H1 (cell line): ENCODE measurements around the gene ARCN1. TPM values are rescaled to one million over a fixed set of nuclear protein-coding genes. Genes with fewer than 3 reads are reported as not detected.

ENCODE experiments used
- CTCF ChIA-PET: fragments of 300-600 bp; sonication (Branson Sonifier 250); formaldehyde crosslinking; loops from one replicate; lab custom pipeline; 2021; ENCODE audit not compliant: partially characterized antibody; lab: Charles Lee
- POLR2A ChIA-PET: fragments of 300-600 bp; sonication (Branson Sonifier 250); formaldehyde crosslinking; loops from one replicate; lab custom pipeline; 2021; ENCODE audit warnings: inconsistent platforms; ENCODE audit not compliant: partially characterized antibody; lab: Charles Lee
- DNase-seq, 2 experiments: peaks; one replicate each; pipeline versions ENCODE4 v3.0.0 to v3.0.0-alpha.2; 2010 to 2022; ENCODE audit warnings: low spot score in 2 of 2, low read depth in 1 of 2, mixed read lengths in 1 of 2
- FAIRE-seq: peaks from 2 replicates; lab custom pipeline; 2011; peaks lifted over from hg19 to GRCh38; lab: Jason Lieb, UNC
- H2AFZ ChIP-seq: 2 replicates; pipeline ENCODE4 v1.8.1; 2012; ENCODE audit warnings: low read length, inconsistent platforms
- H2AK5ac ChIP-seq: 2 replicates; pipeline ENCODE4 v1.6.1; 2013; ENCODE audit warnings: low read depth, low read length
- H2BK120ac ChIP-seq: replicated peaks from 2 replicates; pipeline ENCODE3; 2013; ENCODE audit warnings: low read depth, low read length, inconsistent platforms
- H2BK12ac ChIP-seq: 2 replicates; pipeline ENCODE4 v1.6.1; 2013; ENCODE audit warnings: low read depth, low read length
- H2BK15ac ChIP-seq: 2 replicates; pipeline ENCODE4 v1.6.1; 2013; ENCODE audit warnings: low read length
- H2BK20ac ChIP-seq: 2 replicates; pipeline ENCODE4 v1.6.1; 2013; ENCODE audit warnings: low read length
- H2BK5ac ChIP-seq: 2 replicates; pipeline ENCODE4 v1.6.1; 2013; ENCODE audit warnings: low read depth, low read length
- H3K14ac ChIP-seq: 2 replicates; pipeline ENCODE4 v1.6.1; 2013; ENCODE audit warnings: inconsistent platforms; ENCODE audit not compliant: insufficient read length
- H3K18ac ChIP-seq: 2 replicates; pipeline ENCODE4 v1.6.1; 2013; ENCODE audit warnings: low read length; ENCODE audit errors: extremely low read depth
- H3K23ac ChIP-seq: 2 replicates; pipeline ENCODE4 v1.6.1; 2013; ENCODE audit warnings: inconsistent platforms; ENCODE audit not compliant: insufficient read length
- H3K23me2 ChIP-seq: 2 replicates; pipeline ENCODE4 v1.6.1; 2013; ENCODE audit warnings: low read depth, low read length
- H3K27ac ChIP-seq: 2 replicates; pipeline ENCODE4 v1.6.1; 2011; ENCODE audit warnings: low read depth, low read length, inconsistent platforms
- H3K27me3 ChIP-seq, 4 experiments: replicated peaks in 1 of 4; 1 replicate in 1 of 4; 2 replicates in 3 of 4; pipeline versions ENCODE4 v1.6.1 to v1.8.1; 2011 to 2013; ENCODE audit warnings: low read length in 3 of 4, mild to moderate bottlenecking in 3 of 4, inconsistent platforms in 2 of 4, mixed read lengths in 2 of 4, moderate library complexity in 1 of 4; ENCODE audit not compliant: control insufficient read depth in 3 of 4, insufficient read depth in 3 of 4; ENCODE audit errors: extremely low read depth in 1 of 4
- H3K36me3 ChIP-seq, 4 experiments: 2 replicates each; pipeline versions ENCODE4 v1.6.1 to v1.8.1; 2011 to 2013; ENCODE audit warnings: mild to moderate bottlenecking in 4 of 4, low read length in 3 of 4, moderate library complexity in 2 of 4, control low read depth in 1 of 4, inconsistent platforms in 1 of 4; ENCODE audit not compliant: insufficient read depth in 4 of 4, control insufficient read depth in 2 of 4
- H3K4ac ChIP-seq: replicated peaks from 2 replicates; pipeline ENCODE3; 2013; ENCODE audit warnings: low read length, low read depth, mixed read lengths, inconsistent platforms; ENCODE audit not compliant: insufficient read length
- H3K4me1 ChIP-seq, 4 experiments: replicated peaks in 1 of 4; 1 replicate in 1 of 4; 2 replicates in 3 of 4; pipeline versions ENCODE4 v1.6.1 to v1.8.1; 2011 to 2013; ENCODE audit warnings: low read length in 3 of 4, inconsistent platforms in 2 of 4, mixed read lengths in 1 of 4; ENCODE audit not compliant: insufficient read depth in 4 of 4, control insufficient read depth in 3 of 4
- H3K4me2 ChIP-seq, 2 experiments: 2 replicates each; pipeline versions ENCODE4 v1.6.1 to v1.8.1; 2011 to 2013; ENCODE audit warnings: low read depth in 2 of 2, low read length in 2 of 2, control low read depth in 1 of 2, inconsistent platforms in 1 of 2, mild to moderate bottlenecking in 1 of 2; ENCODE audit not compliant: insufficient read depth in 1 of 2
- H3K4me3 ChIP-seq, 4 experiments: fragments of 200-600, 300-600 bp in 1 of 4; sonication (generic), shearing (Covaris generic), sonication (Bioruptor Twin) in 1 of 4; 2 replicates each; pipeline versions ENCODE4 v1.5.1 to v1.8.1; 2011 to 2016; ENCODE audit warnings: low read length in 4 of 4, low read depth in 3 of 4, control low read depth in 2 of 4, inconsistent platforms in 2 of 4, mild to moderate bottlenecking in 2 of 4, mixed read lengths in 1 of 4, moderate library complexity in 1 of 4; ENCODE audit not compliant: insufficient read depth in 2 of 4; ENCODE audit errors: extremely low read depth in 1 of 4
- H3K56ac ChIP-seq: replicated peaks from 2 replicates; pipeline ENCODE3; 2013; ENCODE audit warnings: low read depth, mild to moderate bottlenecking, mixed read lengths, low read length, inconsistent platforms; ENCODE audit not compliant: insufficient read length
- H3K79me1 ChIP-seq: 2 replicates; pipeline ENCODE4 v1.6.1; 2013; ENCODE audit warnings: low read depth, low read length, control low read depth
- H3K79me2 ChIP-seq, 2 experiments: 2 replicates each; pipeline versions ENCODE4 v1.6.1 to v1.8.1; 2012 to 2013; ENCODE audit warnings: low read length in 2 of 2, mild to moderate bottlenecking in 2 of 2, inconsistent platforms in 1 of 2; ENCODE audit not compliant: insufficient read depth in 2 of 2, control insufficient read depth in 1 of 2
- H3K9ac ChIP-seq, 4 experiments: replicated peaks in 1 of 4; 1 replicate in 1 of 4; 2 replicates in 3 of 4; pipeline versions ENCODE4 v1.6.1 to v1.8.1; 2011 to 2013; ENCODE audit warnings: low read depth in 3 of 4, low read length in 3 of 4, control low read depth in 2 of 4, mild to moderate bottlenecking in 2 of 4, moderate library complexity in 2 of 4, inconsistent platforms in 1 of 4; ENCODE audit errors: extremely low read depth in 1 of 4
- H3K9me3 ChIP-seq, 2 experiments: 2 replicates each; pipeline versions ENCODE4 v1.6.1 to v1.8.1; 2012 to 2013; ENCODE audit warnings: mild to moderate bottlenecking in 2 of 2, moderate library complexity in 2 of 2, control low read depth in 1 of 2, inconsistent platforms in 1 of 2, low read depth in 1 of 2, low read length in 1 of 2, mixed read lengths in 1 of 2; ENCODE audit not compliant: insufficient read depth in 2 of 2
- H4K20me1 ChIP-seq, 2 experiments: replicated peaks in 1 of 2; 2 replicates each; pipeline versions ENCODE3 to v1.8.1; 2011 to 2013; ENCODE audit warnings: inconsistent platforms in 2 of 2, low read length in 2 of 2, mild to moderate bottlenecking in 1 of 2; ENCODE audit not compliant: insufficient read depth in 2 of 2, control insufficient read depth in 1 of 2
- H4K5ac ChIP-seq: 2 replicates; pipeline ENCODE4 v1.6.1; 2013; ENCODE audit warnings: low read length, low read depth, mixed read lengths, inconsistent platforms; ENCODE audit not compliant: insufficient read length
- H4K8ac ChIP-seq: 2 replicates; pipeline ENCODE4 v1.8.0; 2013; ENCODE audit warnings: mild to moderate bottlenecking, moderate library complexity, low read length, inconsistent platforms; ENCODE audit not compliant: insufficient read depth; ENCODE audit errors: extremely low read depth
- H4K91ac ChIP-seq: replicated peaks from 2 replicates; pipeline ENCODE3; 2013; ENCODE audit warnings: low read length, mixed read lengths, inconsistent platforms; ENCODE audit not compliant: insufficient read length
- CBX5 ChIP-seq: fragments of 300-800, 300-1000 bp; sonication (generic); IDR thresholded peaks from 2 replicates; pipeline ENCODE4 v1.7.1; 2016; ENCODE audit warnings: antibody characterized with exemption, low read length, low read depth
- CBX8 ChIP-seq: fragments of 300-800, 300-1000 bp; sonication (generic); IDR thresholded peaks from 2 replicates; pipeline ENCODE4 v1.7.1; 2016; ENCODE audit warnings: low read depth, low read length, borderline replicate concordance
- CREB1 ChIP-seq: IDR thresholded peaks from 2 replicates; pipeline ENCODE4 v1.6.1; 2012; ENCODE audit warnings: inconsistent platforms
- KDM4A ChIP-seq: IDR thresholded peaks from one replicate; pipeline ENCODE4 v1.7.1; 2012; ENCODE audit warnings: low read depth, mild to moderate bottlenecking, moderate library complexity, low read length, inconsistent platforms; ENCODE audit not compliant: severe bottlenecking
- POU5F1 ChIP-seq: IDR thresholded peaks from 2 replicates; pipeline ENCODE4 v1.6.1; 2011; ENCODE audit warnings: low read depth, mild to moderate bottlenecking, low read length, moderate library complexity
- RBBP5 ChIP-seq: IDR thresholded peaks from 2 replicates; pipeline ENCODE4 v1.7.1; 2012; ENCODE audit warnings: low read depth, mild to moderate bottlenecking, inconsistent platforms, low read length, moderate library complexity, borderline replicate concordance
- RNF2 ChIP-seq: fragments of 200-900, 300-1000 bp; sonication (generic); IDR thresholded peaks from 2 replicates; pipeline ENCODE4 v1.7.1; 2016; ENCODE audit warnings: borderline replicate concordance, low read depth, mild to moderate bottlenecking, antibody characterized with exemption, low read length; ENCODE audit not compliant: poor library complexity, severe bottlenecking; ENCODE audit errors: missing control alignments
- SUZ12 ChIP-seq: fragments of 200-600 bp; sonication (generic); IDR thresholded peaks from 2 replicates; pipeline ENCODE4 v1.6.1; 2012; ENCODE audit warnings: mild to moderate bottlenecking, inconsistent platforms, low read length, moderate library complexity, mixed read lengths
- WGBS, 2 experiments: shearing (Covaris generic) in 1 of 2; methylation state at CpG; one replicate each; pipeline versions ENCODE4 v1.1.6 to v1.1.7; 2013 to 2015; ENCODE audit warnings: low lambda C conversion rate in 2 of 2, mixed read lengths in 2 of 2, inconsistent platforms in 1 of 2, low coverage in 1 of 2, missing lambda C conversion rate in 1 of 2; ENCODE audit not compliant: insufficient replicate concordance in 2 of 2, insufficient coverage in 1 of 2, insufficient read length in 1 of 2; ENCODE audit errors: extremely low coverage in 1 of 2, missing lambda C conversion rate in 1 of 2; 5-methylcytosine and 5-hydroxymethylcytosine counted together
- polyA plus RNA-seq, 7 experiments: library from polyadenylated mRNA; depleted of rRNA in 3 of 7; stranded (reverse) in 5 of 7; unstranded in 2 of 7; fragments of >200 nt in 5 of 7; fragments of 200-250 nt in 2 of 7; gene quantifications; 1 replicate in 5 of 7; 2 replicates in 1 of 7; 4 replicates in 1 of 7; pipeline versions ENCODE4 v1.2.1 to v1.2.3, GENCODE V29; 2011 to 2013; ENCODE audit warnings: missing spikeins in 2 of 7, mixed read lengths in 2 of 7
- total RNA-seq: library from RNA; stranded (reverse); fragmentation: NEBNext Ultra II Directional; extraction: Animal tissue kit (Norgen Biotek cat#: 25700); gene quantifications from 2 replicates; pipeline ENCODE4 v1.2.1, GENCODE V29; 2021
- TF ChIP-seq, protein P1 (sequence below): IDR thresholded peaks from 2 replicates; pipeline ENCODE4 v1.6.1; 2011; ENCODE audit warnings: low read length, improper control_type of control experiment

ARCN1 gene
- total and polyA plus RNA-seq, 2 of the 8 experiments (the other 6 are each of a cell fraction or from before 2014, with no cell fraction given) = 132 to 146 TPM

GRCh38 chr11:118565051-118565450 lies 7.2 kb upstream of the ARCN1 start:
- Histone ChIP-seq H3K79me1 (no peaks in the 10 kb centered on the region), H3K56ac (no peak overlapping the region), H2BK20ac (no peak overlapping the region), H3K14ac (no peak overlapping the region), H2BK5ac (no peak overlapping the region), H3K23ac (no peak overlapping the region), H3K4me2 (peak overlapping the region in 1 of 2 experiments; percentile 54; a peak in 1 of 4 replicates), H2AK5ac (no peak overlapping the region), H3K9me3 (no peaks in the 10 kb centered on the region), H4K8ac (no peak overlapping the region), H3K23me2 (peaks cover 4% of the 10 kb centered on the region; the same call in 1 of the 2 replicates), H4K5ac (no peak overlapping the region), H3K4me3 (no peak overlapping the region), H4K20me1 (no peaks in the 10 kb centered on the region), H3K4ac (no peak overlapping the region), H2AFZ (no peak overlapping the region), H2BK15ac (no peak overlapping the region), H3K4me1 (peaks cover 0 to 2% (median 0%) of the 10 kb centered on the region in 4 experiments; a peak in 1 of 7 replicates), H3K18ac (no peak overlapping the region), H3K79me2 (no peaks in the 10 kb centered on the region), H4K91ac (no peak overlapping the region), H3K9ac (no peak overlapping the region; a peak in 1 of 7 replicates), H3K27ac (no peak overlapping the region), H2BK12ac (no peak overlapping the region), H3K27me3 (no peaks in the 10 kb centered on the region), H3K36me3 (no peaks in the 10 kb centered on the region), H2BK120ac (no peak overlapping the region)
- DNase-seq (no peak), FAIRE-seq (no peak)
- no peak for TF ChIP-seq POU5F1
- TF ChIP-seq RNF2 = no peak
- TF ChIP-seq CBX5 = no peak
- TF ChIP-seq CREB1 = no peak
- TF ChIP-seq, protein P1, sequence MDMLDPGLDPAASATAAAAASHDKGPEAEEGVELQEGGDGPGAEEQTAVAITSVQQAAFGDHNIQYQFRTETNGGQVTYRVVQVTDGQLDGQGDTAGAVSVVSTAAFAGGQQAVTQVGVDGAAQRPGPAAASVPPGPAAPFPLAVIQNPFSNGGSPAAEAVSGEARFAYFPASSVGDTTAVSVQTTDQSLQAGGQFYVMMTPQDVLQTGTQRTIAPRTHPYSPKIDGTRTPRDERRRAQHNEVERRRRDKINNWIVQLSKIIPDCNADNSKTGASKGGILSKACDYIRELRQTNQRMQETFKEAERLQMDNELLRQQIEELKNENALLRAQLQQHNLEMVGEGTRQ = no peak
- TF ChIP-seq CBX8 = no peak
- no peak for TF ChIP-seq KDM4A
- TF ChIP-seq SUZ12 = no peak
- no peak for TF ChIP-seq RBBP5
- 80% methylated on average over 5 of the region's 5 CpGs; no CpG with 5 or more reads in 1 of the 2 experiments for WGBS, 2 experiments
- CTCF ChIA-PET = interaction anchor here (0.8 kb wide), 1 partner anchor 45 kb away, joined by 3 read pairs; no protein-coding TSS in a partner anchor
- POLR2A ChIA-PET = no interaction called here
